ENCODE data around the gene LACTB. TPM values are rescaled to one million over a fixed set of nuclear protein-coding genes. Genes with fewer than 3 reads are reported as not detected.

LACTB gene
- total and polyA plus RNA-seq, 2 of the 13 experiments (the other 11 are each of a cell fraction or from before 2014, with no cell fraction given), result 14.8 to 23.0 TPM

DNA sequence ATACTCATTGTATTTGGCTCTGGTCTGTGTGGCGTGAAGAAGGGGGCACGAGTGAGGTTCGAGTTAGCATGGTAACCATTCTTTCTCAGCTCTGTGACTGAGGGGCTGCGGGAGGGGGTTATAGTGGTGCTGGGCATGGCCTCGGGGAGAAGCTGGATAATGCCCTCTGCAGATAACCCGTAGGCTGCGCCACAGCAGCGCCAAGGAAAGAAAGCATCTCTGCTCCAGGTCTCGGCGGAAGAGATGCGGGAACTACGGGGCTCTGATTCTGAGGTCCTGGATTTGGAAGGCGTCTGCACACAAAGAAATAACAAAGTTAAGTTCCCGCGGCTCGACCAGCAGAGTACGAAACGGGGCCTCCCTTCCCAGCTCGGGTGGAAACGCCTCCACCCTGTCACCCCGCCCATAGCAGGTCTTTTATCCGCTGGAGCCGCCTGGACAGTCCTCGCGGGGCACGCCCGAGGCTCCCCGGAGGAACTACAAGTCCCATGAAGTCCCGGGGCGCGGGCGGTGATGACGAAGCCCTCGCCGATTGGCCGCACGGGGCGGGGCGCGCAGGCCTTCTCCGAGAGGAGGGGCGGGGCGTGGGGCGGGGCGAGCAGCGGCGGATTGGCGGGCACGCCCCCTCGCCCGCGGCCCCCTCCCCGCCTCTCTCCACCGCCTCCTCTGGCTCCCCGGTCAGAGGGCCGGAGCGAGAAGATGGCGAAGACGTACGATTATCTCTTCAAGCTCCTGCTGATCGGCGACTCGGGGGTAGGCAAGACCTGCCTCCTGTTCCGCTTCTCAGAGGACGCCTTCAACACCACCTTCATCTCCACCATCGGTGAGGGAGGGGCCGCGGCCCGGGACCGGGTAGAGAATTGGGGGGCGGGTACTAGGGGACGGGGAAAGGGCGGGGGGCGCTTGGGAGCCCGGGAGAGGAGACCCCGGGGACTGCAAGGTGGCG lies 67.5 kb downstream of the LACTB start, which contains the start of gene RAB8B (continued):
- TF ChIP-seq ZFP62 (CRISPR knock-in tag; IDR thresholded peaks at IDR 0.05) (no peak), SIX1 (CRISPR knock-in tag; IDR thresholded peaks at IDR 0.05; ENCODE audit: borderline replicate concordance) (no peak), ZSCAN22 (CRISPR knock-in tag; IDR thresholded peaks at IDR 0.05) (no peak), NR2F6 (IDR thresholded peaks at IDR 0.05) (no peak), NR2F6 (CRISPR knock-in tag; IDR thresholded peaks at IDR 0.05) (no peak), BCL6 (CRISPR knock-in tag; IDR thresholded peaks at IDR 0.05) (no peak), ZNF513 (CRISPR knock-in tag; conservative IDR thresholded peaks at IDR 0.05) (no peak), TIGD3 (CRISPR knock-in tag; IDR thresholded peaks at IDR 0.05; ENCODE audit: borderline replicate concordance) (no peak), MXD4 (CRISPR knock-in tag; IDR thresholded peaks at IDR 0.05) (no peak), EHMT2 (IDR thresholded peaks at IDR 0.05; ENCODE audit: borderline replicate concordance, low read depth, low read length) (no peak), MXD3 (CRISPR knock-in tag; IDR thresholded peaks at IDR 0.05) (no peak; the same call in 1 of the 2 replicates)
- TF ChIP-seq, protein P1, sequence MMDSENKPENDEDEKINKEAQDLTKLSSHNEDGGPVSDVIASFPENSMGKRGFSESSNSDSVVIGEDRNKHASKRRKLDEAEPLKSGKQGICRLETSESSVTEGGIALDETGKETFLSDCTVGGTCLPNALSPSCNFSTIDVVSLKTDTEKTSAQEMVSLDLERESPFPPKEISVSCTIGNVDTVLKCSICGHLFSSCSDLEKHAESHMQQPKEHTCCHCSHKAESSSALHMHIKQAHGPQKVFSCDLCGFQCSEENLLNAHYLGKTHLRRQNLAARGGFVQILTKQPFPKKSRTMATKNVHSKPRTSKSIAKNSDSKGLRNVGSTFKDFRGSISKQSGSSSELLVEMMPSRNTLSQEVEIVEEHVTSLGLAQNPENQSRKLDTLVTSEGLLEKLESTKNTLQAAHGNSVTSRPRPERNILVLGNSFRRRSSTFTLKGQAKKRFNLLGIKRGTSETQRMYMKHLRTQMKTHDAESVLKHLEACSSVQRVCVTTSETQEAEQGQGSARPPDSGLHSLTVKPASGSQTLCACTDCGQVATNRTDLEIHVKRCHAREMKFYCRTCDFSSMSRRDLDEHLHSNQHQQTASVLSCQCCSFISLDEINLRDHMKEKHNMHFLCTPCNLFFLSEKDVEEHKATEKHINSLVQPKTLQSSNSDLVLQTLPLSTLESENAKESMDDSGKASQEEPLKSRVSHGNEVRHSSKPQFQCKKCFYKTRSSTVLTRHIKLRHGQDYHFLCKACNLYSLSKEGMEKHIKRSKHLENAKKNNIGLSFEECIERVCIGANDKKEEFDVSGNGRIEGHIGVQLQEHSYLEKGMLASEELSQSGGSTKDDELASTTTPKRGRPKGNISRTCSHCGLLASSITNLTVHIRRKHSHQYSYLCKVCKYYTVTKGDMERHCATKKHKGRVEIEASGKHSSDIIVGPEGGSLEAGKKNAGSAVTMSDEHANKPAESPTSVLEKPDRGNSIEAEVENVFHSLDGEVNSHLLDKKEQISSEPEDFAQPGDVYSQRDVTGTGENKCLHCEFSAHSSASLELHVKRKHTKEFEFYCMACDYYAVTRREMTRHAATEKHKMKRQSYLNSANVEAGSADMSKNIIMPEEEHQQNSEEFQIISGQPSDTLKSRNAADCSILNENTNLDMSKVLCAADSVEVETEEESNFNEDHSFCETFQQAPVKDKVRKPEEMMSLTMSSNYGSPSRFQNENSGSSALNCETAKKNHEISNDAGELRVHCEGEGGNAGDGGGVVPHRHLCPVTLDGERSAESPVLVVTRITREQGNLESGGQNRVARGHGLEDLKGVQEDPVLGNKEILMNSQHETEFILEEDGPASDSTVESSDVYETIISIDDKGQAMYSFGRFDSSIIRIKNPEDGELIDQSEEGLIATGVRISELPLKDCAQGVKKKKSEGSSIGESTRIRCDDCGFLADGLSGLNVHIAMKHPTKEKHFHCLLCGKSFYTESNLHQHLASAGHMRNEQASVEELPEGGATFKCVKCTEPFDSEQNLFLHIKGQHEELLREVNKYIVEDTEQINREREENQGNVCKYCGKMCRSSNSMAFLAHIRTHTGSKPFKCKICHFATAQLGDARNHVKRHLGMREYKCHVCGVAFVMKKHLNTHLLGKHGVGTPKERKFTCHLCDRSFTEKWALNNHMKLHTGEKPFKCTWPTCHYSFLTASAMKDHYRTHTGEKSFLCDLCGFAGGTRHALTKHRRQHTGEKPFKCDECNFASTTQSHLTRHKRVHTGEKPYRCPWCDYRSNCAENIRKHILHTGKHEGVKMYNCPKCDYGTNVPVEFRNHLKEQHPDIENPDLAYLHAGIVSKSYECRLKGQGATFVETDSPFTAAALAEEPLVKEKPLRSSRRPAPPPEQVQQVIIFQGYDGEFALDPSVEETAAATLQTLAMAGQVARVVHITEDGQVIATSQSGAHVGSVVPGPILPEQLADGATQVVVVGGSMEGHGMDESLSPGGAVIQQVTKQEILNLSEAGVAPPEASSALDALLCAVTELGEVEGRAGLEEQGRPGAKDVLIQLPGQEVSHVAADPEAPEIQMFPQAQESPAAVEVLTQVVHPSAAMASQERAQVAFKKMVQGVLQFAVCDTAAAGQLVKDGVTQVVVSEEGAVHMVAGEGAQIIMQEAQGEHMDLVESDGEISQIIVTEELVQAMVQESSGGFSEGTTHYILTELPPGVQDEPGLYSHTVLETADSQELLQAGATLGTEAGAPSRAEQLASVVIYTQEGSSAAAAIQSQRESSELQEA (CRISPR knock-in tag; IDR thresholded peaks at IDR 0.05; ENCODE audit: not compliant biosample characterization), result no peak
- TF ChIP-seq, protein P2, sequence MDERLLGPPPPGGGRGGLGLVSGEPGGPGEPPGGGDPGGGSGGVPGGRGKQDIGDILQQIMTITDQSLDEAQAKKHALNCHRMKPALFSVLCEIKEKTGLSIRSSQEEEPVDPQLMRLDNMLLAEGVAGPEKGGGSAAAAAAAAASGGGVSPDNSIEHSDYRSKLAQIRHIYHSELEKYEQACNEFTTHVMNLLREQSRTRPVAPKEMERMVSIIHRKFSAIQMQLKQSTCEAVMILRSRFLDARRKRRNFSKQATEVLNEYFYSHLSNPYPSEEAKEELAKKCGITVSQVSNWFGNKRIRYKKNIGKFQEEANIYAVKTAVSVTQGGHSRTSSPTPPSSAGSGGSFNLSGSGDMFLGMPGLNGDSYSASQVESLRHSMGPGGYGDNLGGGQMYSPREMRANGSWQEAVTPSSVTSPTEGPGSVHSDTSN (CRISPR knock-in tag; IDR thresholded peaks at IDR 0.05), result no peak

All from HepG2 (cell line).